ENCODE results near the gene FES.

FES gene

GRCh38 chr15:90870354-90871138 is 13.8 kb upstream of the FES start:
- ChIA-PET CTCF (interaction anchor here (0.8 to 2.8 kb wide), 4 partner anchors 12 to 63 kb away, joined by 3 to 14 read pairs (median 4); partner anchors contain the start of gene FES), POLR2A (no interaction called here)
- no peak for DNase-seq (ENCODE audit: extremely low spot score)
- no peak for TF ChIP-seq CTCF (IDR thresholded peaks at IDR 0.05; ENCODE audit: control extremely low read depth, extremely low read depth, low read depth, missing control alignments)

GRCh38 chr15:90871139-90871715 is 13.1 kb upstream of the FES start:
- POLR2A ChIA-PET: interaction anchor here (0.5 kb wide), 1 partner anchor 167 kb away, joined by 4 read pairs; no protein-coding TSS in a partner anchor
- CTCF ChIA-PET: interaction anchor here (0.8 to 2.8 kb wide), 3 partner anchors 15 to 62 kb away, joined by 3 to 14 read pairs (median 4); partner anchors contain the start of gene FES
- DNase-seq (ENCODE audit: extremely low spot score): peak; percentile 39
- TF ChIP-seq CTCF (IDR thresholded peaks at IDR 0.05; ENCODE audit: control extremely low read depth, extremely low read depth, low read depth, missing control alignments): no peak

GRCh38 chr15:90871716-90872485 is 12.4 kb upstream of the FES start:
- CTCF ChIA-PET: interaction anchor here (2.8 kb wide), 1 partner anchor 14 kb away, joined by 14 read pairs; the partner anchor contains the start of gene FES
- no peak for TF ChIP-seq CTCF (IDR thresholded peaks at IDR 0.05; ENCODE audit: control extremely low read depth, extremely low read depth, low read depth, missing control alignments)
- POLR2A ChIA-PET: interaction anchor here (0.5 kb wide), 1 partner anchor 168 kb away, joined by 4 read pairs; no protein-coding TSS in a partner anchor
- DNase-seq (ENCODE audit: extremely low spot score): peak; percentile 41

GRCh38 chr15:90872486-90873184 is 11.7 kb upstream of the FES start:
- POLR2A ChIA-PET: no interaction called here
- TF ChIP-seq CTCF (IDR thresholded peaks at IDR 0.05; ENCODE audit: control extremely low read depth, extremely low read depth, low read depth, missing control alignments): no peak
- CTCF ChIA-PET: interaction anchor here (1.4 to 1.9 kb wide), 2 partner anchors 13 to 225 kb away, joined by 3 to 12 read pairs; no protein-coding TSS in a partner anchor
- peak; percentile 70 for DNase-seq (ENCODE audit: extremely low spot score)

- ChIA-PET POLR2A (no interaction called here), CTCF (interaction anchor here (1.4 to 1.9 kb wide), 3 partner anchors 12 to 226 kb away, joined by 3 to 12 read pairs (median 4); no protein-coding TSS in a partner anchor)
- DNase-seq (ENCODE audit: extremely low spot score): no peak
- no peak for TF ChIP-seq CTCF (IDR thresholded peaks at IDR 0.05; ENCODE audit: control extremely low read depth, extremely low read depth, low read depth, missing control alignments)
Observed at GRCh38 chr15:90873488-90873997, 10.8 kb upstream of the FES start.

Data from GM10248 (cell line).